ENCODE results near the gene ANO8.

GRCh38 chr19:17320435-17320834, 14.2 kb downstream of the ANO8 start:
- TF ChIP-seq CTCF (IDR thresholded peaks at IDR 0.05): no peak
- TF ChIP-seq EP300 (IDR thresholded peaks at IDR 0.05): no peak
- TF ChIP-seq POLR2A (IDR thresholded peaks at IDR 0.05): no peak

Data from stomach (tissue), 4 donors.